Neutrophil (primary cell): ENCODE data around the gene CTDNEP1.

Experiments
- H3K27ac ChIP-seq: fragments of 200-600 bp; sonication (generic); 2 replicates; pipeline ENCODE4 v1.5.1; 2016; ENCODE audit warnings: mild to moderate bottlenecking, moderate library complexity
- H3K27me3 ChIP-seq: fragments of 200-600 bp; sonication (generic); 2 replicates; pipeline ENCODE4 v1.6.0; 2016; ENCODE audit warnings: mild to moderate bottlenecking
- H3K36me3 ChIP-seq: fragments of 200-600 bp; sonication (generic); 2 replicates; pipeline ENCODE4 v1.5.1; 2017
- H3K4me1 ChIP-seq, 2 experiments: fragments of 200-600 bp in 1 of 2; sonication (generic) in 1 of 2; 1 replicate in 1 of 2; 2 replicates in 1 of 2; pipeline versions ENCODE4 v1.5.1 to v1.6.1; 2013 to 2016; ENCODE audit warnings: low read depth in 1 of 2, low read length in 1 of 2, mild to moderate bottlenecking in 1 of 2, moderate library complexity in 1 of 2; ENCODE audit not compliant: control insufficient read depth in 1 of 2, insufficient read depth in 1 of 2
- H3K4me3 ChIP-seq, 2 experiments: fragments of 200-600 bp in 1 of 2; sonication (generic) in 1 of 2; 1 replicate in 1 of 2; 2 replicates in 1 of 2; pipeline ENCODE4 v1.5.1; 2013 to 2016; ENCODE audit warnings: low read depth in 1 of 2, low read length in 1 of 2, mild to moderate bottlenecking in 1 of 2, moderate library complexity in 1 of 2
- H3K9me3 ChIP-seq: fragments of 200-600 bp; sonication (generic); 2 replicates; pipeline ENCODE4 v1.5.1; 2016
- CTCF ChIP-seq: fragments of 200-600 bp; sonication (generic); IDR thresholded peaks from 2 replicates; pipeline ENCODE4 v1.5.1; 2016; ENCODE audit warnings: antibody characterized with exemption

Gene CTDNEP1

GRCh38 chr17:7211491-7212273 lies 39.9 kb downstream of the CTDNEP1 start:
- TF ChIP-seq CTCF = no peak
- Histone ChIP-seq H3K4me1 (peaks cover 18 to 19% of the 10 kb centered on the region in 2 experiments), H3K4me3 (no peak overlapping the region)

GRCh38 chr17:7208754-7209460 lies 42.6 kb downstream of the CTDNEP1 start:
- Histone ChIP-seq H3K27ac (no peak overlapping the region), H3K27me3 (peaks cover 5% of the 10 kb centered on the region), H3K9me3 (no peaks in the 10 kb centered on the region), H3K36me3 (no peaks in the 10 kb centered on the region), H3K4me3 (no peak overlapping the region), H3K4me1 (peaks cover 14% of the 10 kb centered on the region in 2 experiments)
- no peak for TF ChIP-seq CTCF

More at GRCh38 chr17:7211491-7212273, 39.9 kb downstream of the CTDNEP1 start:
- H3K36me3 ChIP-seq = no peaks in the 10 kb centered on the region
- peaks cover 12% of the 10 kb centered on the region for H3K27me3 ChIP-seq
- no peak overlapping the region for H3K27ac ChIP-seq
- no peaks in the 10 kb centered on the region for H3K9me3 ChIP-seq

GRCh38 chr17:7208027-7208571 lies 43.4 kb downstream of the CTDNEP1 start:
- H3K27ac ChIP-seq = no peak overlapping the region
- no peak for TF ChIP-seq CTCF
- H3K4me3 ChIP-seq = no peak overlapping the region
- H3K27me3 ChIP-seq = peaks cover 5% of the 10 kb centered on the region
- H3K9me3 ChIP-seq = no peaks in the 10 kb centered on the region
- peaks cover 9 to 12% of the 10 kb centered on the region in 2 experiments for H3K4me1 ChIP-seq
- H3K36me3 ChIP-seq = no peaks in the 10 kb centered on the region

- no peaks in the 10 kb centered on the region for H3K9me3 ChIP-seq
- H3K4me3 ChIP-seq = no peak overlapping the region
- H3K27ac ChIP-seq = no peak overlapping the region
- peaks cover 5% of the 10 kb centered on the region for H3K27me3 ChIP-seq
- no peak for TF ChIP-seq CTCF
- peaks cover 9 to 12% of the 10 kb centered on the region in 2 experiments for H3K4me1 ChIP-seq
- no peaks in the 10 kb centered on the region for H3K36me3 ChIP-seq
These were observed 44.2 kb downstream of the CTDNEP1 start for GRCh38 chr17:7207120-7208001.

GRCh38 chr17:7205561-7205960 lies 46.0 kb downstream of the CTDNEP1 start:
- TF ChIP-seq CTCF = no peak
- Histone ChIP-seq H3K4me1 (peaks cover 9 to 12% of the 10 kb centered on the region in 2 experiments), H3K36me3 (no peaks in the 10 kb centered on the region), H3K27me3 (no peaks in the 10 kb centered on the region), H3K27ac (no peak overlapping the region), H3K9me3 (no peaks in the 10 kb centered on the region), H3K4me3 (no peak overlapping the region)
